NOMO-1 (cell line): ENCODE results near the gene PLN.

Experiments
- DNase-seq, 2 experiments: peaks; one replicate each; lab custom pipeline; 2025; ENCODE audit not compliant: unreplicated experiment in 2 of 2; lab: John Stamatoyannopoulos, UW

The PLN gene

GRCh38 chr6:118536478-118536877, 11.6 kb upstream of the PLN start:
- no peak for DNase-seq

- no peak for DNase-seq
Measured at GRCh38 chr6:118537574-118537973, 10.5 kb upstream of the PLN start.

- DNase-seq, result no peak
Measured at GRCh38 chr6:118542184-118542952, 5.7 kb upstream of the PLN start.

GRCh38 chr6:118544105-118544504, 4.0 kb upstream of the PLN start:
- DNase-seq, result no peak

- DNase-seq, result no peak
Measured at GRCh38 chr6:118546164-118546879, 1.8 kb upstream of the PLN start.

GRCh38 chr6:118546880-118547218, 1.2 kb upstream of the PLN start:
- no peak for DNase-seq

- DNase-seq, result no peak
Measured at GRCh38 chr6:118548613-118549012, 517 bp downstream of the PLN start.

DNA sequence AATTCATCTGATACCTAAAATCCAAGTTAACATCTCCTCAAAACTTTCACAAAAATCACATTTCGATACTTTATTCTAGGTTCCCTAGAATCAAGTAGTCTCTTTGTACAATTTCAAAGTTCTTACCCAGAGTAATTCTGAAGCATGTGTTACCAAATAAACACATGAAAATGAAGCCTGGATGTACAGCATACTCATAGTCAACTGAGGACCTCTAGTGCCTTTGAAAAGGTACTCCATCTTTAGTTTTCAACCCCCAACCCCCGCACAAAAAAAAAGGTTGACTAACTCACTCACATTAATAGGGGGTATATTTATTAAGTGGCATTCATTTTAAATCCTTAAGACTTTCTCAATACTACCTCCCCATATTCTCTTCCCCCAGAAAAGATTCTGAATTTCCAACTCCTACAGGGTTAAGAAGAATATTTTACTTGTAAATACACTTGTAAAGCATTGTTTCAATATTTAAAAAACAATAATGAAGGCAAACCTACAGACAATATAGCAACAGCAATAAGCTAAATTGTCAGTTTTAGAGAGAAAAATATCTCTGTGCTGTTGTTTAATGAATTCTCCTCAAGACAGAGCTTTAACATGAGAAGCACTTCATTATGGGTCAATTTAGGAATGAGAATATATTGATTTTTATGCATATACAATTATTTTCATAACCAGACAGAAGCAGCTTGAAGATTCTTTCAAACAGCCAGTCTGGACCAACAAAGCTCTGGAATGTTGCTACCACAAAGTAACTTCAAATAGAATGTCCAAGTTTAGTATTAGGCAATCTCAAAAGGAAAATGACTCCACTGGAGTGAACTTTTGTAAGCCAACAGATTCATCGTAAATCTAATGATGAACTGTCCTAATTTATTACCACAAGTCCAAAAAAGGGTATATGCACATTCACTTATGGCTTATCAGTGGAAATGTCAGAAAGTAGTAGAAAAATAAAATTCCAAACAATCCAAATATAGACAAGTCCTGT, 3.3 kb downstream of the PLN start:
- DNase-seq, result peak in 1 of 2 experiments; percentile 55

- no peak for DNase-seq
Measured at GRCh38 chr6:118553132-118553531, 5.0 kb downstream of the PLN start.

DNA sequence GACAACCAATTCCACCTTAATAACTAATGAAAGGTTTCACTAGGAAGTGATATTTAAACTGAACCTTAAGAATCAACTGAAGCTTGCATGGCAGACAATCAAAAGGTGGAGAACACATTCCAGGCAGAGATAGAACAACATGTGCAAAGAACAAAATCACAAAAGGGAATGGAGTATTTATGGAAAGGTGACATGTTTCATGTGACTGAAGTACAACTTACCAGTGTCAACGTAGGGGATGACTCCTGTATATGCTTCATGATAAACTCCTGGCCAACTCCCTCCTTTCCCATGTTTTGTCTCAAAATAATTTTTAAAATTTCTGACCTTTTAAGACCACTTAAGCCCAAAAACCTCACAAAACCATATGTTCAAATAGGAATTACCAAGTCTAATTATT, 6.6 kb downstream of the PLN start:
- no peak for DNase-seq

- peak in 1 of 2 experiments; percentile 17 for DNase-seq
Measured at GRCh38 chr6:118558464-118559217, 10.5 kb downstream of the PLN start.

DNA sequence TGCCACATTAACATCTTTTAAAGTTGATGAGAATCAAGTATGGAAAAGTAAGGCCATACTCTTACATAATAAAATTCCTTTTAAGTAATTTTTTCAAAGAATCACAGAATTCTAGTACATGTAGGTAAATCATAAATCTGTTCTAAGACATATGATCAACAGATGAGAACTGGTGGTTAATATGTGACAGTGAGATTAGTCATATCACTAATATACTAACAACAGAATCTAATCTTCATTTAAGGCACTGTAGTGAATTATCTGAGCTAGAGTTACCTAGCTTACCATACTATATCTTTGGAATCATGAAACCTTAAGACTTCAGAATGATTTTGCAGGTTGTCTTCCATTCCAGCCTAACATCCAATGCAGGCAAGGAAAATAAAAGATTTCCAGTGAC, 11.6 kb downstream of the PLN start:
- DNase-seq, result no peak

GRCh38 chr6:118562248-118562647, 14.2 kb downstream of the PLN start:
- DNase-seq, result no peak

GRCh38 chr6:118562959-118563358, 14.9 kb downstream of the PLN start:
- DNase-seq, result no peak

- peak; percentile 26 to 67 for DNase-seq
Measured at GRCh38 chr6:118565311-118565960, 17.3 kb downstream of the PLN start.

DNA sequence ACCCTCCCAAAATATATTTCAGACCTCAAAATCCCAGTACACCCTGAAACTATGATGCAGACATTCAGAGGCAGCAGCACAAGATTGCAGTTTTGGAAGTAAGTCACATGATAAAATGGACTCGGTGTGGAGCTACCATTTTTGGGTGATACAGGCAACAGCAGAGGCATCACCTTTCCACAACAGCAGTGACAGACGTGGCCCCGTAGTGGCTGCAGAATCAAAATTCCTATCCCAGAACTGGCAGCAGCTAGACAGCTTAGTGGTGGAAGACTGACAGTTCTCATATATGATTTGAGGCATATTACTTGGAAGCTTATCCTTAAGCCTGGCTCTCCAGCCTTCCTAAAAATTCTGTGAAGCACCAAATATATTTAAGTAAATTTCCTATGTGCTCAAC, 19.9 kb downstream of the PLN start:
- DNase-seq, result no peak

DNA sequence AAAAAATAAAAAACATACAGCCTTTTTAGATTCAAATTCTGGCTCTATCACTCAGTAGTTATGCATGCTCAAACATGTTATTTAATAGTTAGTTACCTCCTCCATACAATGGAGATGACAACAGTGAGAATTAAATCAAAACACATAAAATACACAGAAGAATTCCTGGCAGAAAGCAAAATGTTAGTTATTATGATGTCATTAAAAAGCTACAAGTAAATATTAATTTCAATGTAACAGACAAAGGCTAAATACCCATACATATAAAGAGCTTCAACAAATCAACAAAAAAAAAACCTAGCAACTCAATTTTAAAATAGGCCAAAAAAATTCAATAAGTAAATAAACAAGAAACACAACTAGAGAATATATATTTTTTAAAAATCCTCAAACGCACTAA, 21.4 kb downstream of the PLN start:
- DNase-seq, result no peak

DNA sequence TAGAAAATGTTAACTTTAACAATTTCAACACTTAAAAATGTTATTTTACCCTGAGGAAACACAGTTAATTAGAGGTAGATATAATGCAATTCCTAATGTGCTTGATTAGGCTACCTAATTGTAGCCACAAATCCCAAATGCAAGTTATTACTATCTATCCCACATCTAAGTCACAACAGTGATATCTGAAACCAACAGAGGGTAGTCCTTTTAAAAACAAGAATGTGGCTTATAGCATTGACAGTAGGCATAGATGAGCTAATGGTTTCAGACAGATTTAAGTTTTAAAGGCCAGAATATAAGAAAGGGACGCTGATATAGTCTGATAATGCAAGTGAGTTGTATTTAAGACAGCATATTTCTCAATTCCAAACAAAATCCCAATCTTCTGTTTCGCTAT, 23.0 kb downstream of the PLN start:
- DNase-seq, result no peak

DNA sequence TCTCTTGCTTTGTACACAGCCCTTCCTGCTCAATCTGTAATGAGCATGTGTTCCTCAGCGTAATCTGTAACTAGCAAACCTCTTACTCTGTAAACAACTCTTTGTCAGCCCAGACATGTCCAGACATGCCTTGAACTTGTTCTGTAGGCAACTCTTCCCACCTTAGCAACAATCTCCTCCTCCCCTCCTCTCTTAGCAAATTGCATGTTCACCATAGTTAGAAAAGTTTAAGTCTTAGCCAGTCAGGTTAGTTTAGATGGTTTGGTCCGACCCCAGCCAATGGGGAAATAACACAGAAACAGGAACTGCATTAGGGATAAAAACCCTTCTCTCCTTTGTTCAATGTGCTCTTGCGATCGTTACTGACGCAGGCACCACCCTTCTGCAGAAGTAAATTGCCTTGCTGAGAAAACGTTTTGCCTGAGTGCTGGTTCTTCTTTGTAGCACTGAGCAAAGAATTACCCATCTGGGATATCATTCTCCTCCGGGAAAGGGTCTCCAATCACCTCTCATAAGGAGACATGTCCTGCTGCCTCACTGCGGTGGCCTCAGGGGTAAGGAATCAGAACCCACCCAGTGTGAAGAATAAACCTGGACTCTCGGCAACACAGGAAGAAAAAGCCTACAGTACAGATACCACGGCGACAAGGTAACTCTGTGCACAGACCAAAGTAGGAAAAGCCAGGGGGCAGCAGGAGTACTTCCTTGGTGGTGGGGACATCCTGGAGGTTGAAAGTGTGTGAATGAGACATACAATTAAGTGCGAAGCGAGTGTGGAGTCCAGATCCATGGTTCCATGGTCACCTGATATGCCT, 26.2 kb downstream of the PLN start:
- no peak for DNase-seq
